ENCODE data around the gene ADIPOQ.
"Not testable (repeated sequence)": the region's sequence is repeated elsewhere in the genome, so short reads cannot be mapped to it uniquely, and the experiment has no call there.

DNA sequence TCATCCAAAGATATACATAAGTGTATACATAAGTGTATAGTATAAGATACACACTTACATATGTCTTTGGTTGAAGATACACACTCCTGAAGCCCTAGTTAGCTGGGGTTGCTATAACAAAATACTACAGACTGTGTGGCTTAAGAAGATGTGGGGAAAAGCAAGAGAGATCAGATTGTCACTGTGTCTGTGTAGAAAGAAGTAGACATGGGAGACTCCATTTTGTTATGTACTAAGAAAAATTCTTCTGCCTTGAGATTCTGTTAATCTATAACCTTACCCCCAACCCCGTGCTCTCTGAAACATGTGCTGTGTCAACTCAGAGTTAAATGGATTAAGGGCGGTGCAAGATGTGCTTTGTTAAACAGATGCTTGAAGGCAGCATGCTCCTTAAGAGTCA is 50.6 kb downstream of the ADIPOQ start:
- not testable (repeated sequence) for TF ChIP-seq POLR2A (IDR thresholded peaks at IDR 0.05; ENCODE audit: low read length); GATA1 (IDR thresholded peaks at IDR 0.05; ENCODE audit: low read depth, low read length)

All from erythroblast (primary cell).